D721Med (cell line): ENCODE data around the gene WDR4.
"Not testable (repeated sequence)": the region's sequence is repeated elsewhere in the genome, so short reads cannot be mapped to it uniquely, and the experiment has no call there.

ENCODE experiments used
- DNase-seq: peaks from one replicate; pipeline ENCODE4 v3.0.0; 2011; ENCODE audit warnings: low spot score; ENCODE audit not compliant: insufficient read length
- FAIRE-seq: peaks from 2 replicates; lab custom pipeline; 2011; peaks lifted over from hg19 to GRCh38; lab: Jason Lieb, UNC
- CTCF ChIP-seq: IDR thresholded peaks from 2 replicates; pipeline ENCODE4 v1.5.1; 2012; ENCODE audit warnings: mild to moderate bottlenecking, control low read depth; ENCODE audit not compliant: insufficient read depth; ENCODE audit errors: missing control alignments

WDR4 gene

DNA sequence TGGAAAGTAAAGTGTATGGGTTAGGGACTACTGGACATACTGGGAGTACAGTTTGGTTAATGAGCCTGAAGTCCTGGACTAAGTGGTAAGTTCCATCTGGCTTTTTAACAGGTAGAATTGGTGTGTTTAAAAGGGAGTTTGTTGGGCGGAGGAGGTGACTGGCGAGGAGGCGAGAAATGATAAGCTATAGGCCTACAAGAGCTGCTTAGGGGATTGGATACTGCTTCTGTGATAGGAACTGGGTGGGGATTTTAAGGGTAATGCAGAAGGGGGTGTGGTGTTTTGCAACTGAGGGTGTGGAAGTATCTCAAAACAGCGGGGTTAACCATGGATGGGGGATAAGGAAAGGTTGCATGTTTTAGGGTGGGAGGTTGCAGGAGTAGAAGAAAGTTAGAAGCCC, 42.6 kb upstream of the WDR4 start:
- no peak for DNase-seq
- TF ChIP-seq CTCF, result no peak
- no peak for FAIRE-seq

DNA sequence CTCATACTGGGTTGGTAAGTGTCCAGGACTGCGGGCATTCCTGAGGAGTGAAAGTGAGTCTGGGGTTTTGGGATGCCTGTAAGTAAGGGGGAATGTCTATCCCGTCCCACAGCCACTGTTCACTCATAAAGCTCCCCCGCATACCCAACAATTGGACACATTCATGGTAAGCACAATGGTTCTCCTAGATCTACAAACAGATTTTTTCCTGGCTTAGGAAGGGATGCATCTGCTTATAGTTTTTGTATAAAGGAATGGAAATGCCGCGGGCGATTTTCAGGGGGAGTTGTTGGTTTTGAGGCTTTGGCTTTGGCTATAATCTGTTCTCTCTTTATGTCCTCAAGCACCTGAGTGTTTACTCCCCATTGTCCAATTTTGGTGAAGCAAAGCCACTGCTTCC, 39.0 kb upstream of the WDR4 start:
- no peak for DNase-seq
- no peak for TF ChIP-seq CTCF
- FAIRE-seq, result no peak

- DNase-seq, result no peak
- no peak for FAIRE-seq
These were observed 34.1 kb upstream of the WDR4 start for GRCh38 chr21:42913476-42913875.

GRCh38 chr21:42911920-42912319, 32.6 kb upstream of the WDR4 start:
- DNase-seq, FAIRE-seq: not testable (repeated sequence)

More at GRCh38 chr21:42913476-42913875, 34.1 kb upstream of the WDR4 start:
- TF ChIP-seq CTCF, result no peak

DNA sequence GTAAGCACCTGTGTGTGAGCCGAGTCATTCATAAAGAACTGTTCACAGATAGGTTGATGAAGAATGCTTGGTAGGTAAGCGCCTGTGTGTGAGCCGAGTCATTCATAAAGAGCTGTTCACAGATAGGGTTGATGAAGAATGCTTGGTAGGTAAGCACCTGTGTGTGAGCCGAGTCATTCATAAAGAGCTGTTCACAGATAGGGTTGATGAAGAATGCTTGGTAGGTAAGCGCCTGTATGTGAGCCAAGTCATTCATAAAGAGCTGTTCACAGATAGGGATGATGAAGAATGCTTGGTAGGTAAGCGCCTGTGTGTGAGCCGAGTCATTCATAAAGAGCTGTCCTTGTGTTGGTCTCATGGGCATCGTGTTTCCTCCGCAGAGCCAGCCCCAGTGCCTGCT, 29.1 kb upstream of the WDR4 start:
- not testable (repeated sequence) for DNase-seq, FAIRE-seq

- no peak for DNase-seq
- FAIRE-seq, result no peak
- no peak for TF ChIP-seq CTCF
These were observed 26.9 kb upstream of the WDR4 start for GRCh38 chr21:42906233-42906632.

- DNase-seq (no peak), FAIRE-seq (no peak)
- TF ChIP-seq CTCF, result no peak
These were observed 25.9 kb upstream of the WDR4 start for GRCh38 chr21:42905195-42905594.

DNA sequence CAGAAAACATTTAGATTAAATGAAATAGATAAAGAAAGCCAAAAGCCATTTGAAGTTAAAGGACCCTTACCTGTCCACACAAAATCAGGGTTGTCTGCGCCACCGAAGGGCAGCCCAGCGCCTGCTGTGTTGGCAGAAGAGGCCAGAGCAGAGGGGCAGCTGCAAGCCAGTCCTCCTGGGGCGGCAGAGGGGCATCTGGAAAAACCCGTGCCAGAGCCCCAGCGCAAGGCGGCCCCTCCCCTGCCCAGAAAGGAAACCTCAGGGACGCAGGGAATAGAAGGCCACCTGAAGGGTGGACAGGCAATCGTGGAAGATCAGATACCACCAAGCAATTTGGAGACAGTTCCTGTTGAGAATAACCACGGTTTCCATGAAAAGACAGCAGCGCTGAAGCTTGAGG, 24.5 kb upstream of the WDR4 start:
- no peak for FAIRE-seq
- no peak for DNase-seq
- no peak for TF ChIP-seq CTCF
